GM12874 (cell line): ENCODE measurements around the gene FBXO10.

Experiments
- CTCF ChIP-seq: IDR thresholded peaks from 2 replicates; pipeline ENCODE4 v1.5.1; 2011; ENCODE audit warnings: low read depth, mild to moderate bottlenecking, control low read depth, low read length, moderate library complexity; ENCODE audit not compliant: insufficient read depth

The FBXO10 gene

GRCh38 chr9:37611014-37611413 is 34.8 kb upstream of the FBXO10 start:
- TF ChIP-seq CTCF, result no peak

- no peak for TF ChIP-seq CTCF
Observed at GRCh38 chr9:37609735-37610397, 33.7 kb upstream of the FBXO10 start.

- TF ChIP-seq CTCF, result no peak
Observed at GRCh38 chr9:37608250-37608649, 32.1 kb upstream of the FBXO10 start.

GRCh38 chr9:37604296-37604695 is 28.1 kb upstream of the FBXO10 start:
- TF ChIP-seq CTCF, result no peak

- TF ChIP-seq CTCF, result no peak
Observed at GRCh38 chr9:37602817-37603216, 26.6 kb upstream of the FBXO10 start.

- no peak for TF ChIP-seq CTCF
Observed at GRCh38 chr9:37596504-37596903, 20.3 kb upstream of the FBXO10 start.

- no peak for TF ChIP-seq CTCF
Observed at GRCh38 chr9:37593883-37594448, 17.8 kb upstream of the FBXO10 start.
